GM06990 (cell line): Measurements from ENCODE around the gene NUP107.
"Not testable (repeated sequence)": the region's sequence is repeated elsewhere in the genome, so short reads cannot be mapped to it uniquely, and the experiment has no call there.

Experiments used
- DNase-seq: peaks from one replicate; pipeline ENCODE4 v3.0.0-alpha.2; 2011; ENCODE audit not compliant: insufficient read length; ENCODE audit errors: extremely low read depth
- H3K27me3 ChIP-seq: replicated peaks from 2 replicates; pipeline ENCODE4 v1.6.0; 2011; ENCODE audit warnings: low read length; ENCODE audit not compliant: control insufficient read depth, insufficient read depth
- H3K36me3 ChIP-seq: 2 replicates; pipeline ENCODE4 v1.5.1; 2011; ENCODE audit warnings: low read length; ENCODE audit not compliant: control insufficient read depth, insufficient read depth
- H3K4me3 ChIP-seq: replicated peaks from 2 replicates; pipeline ENCODE4 v1.5.1; 2011; ENCODE audit warnings: low read depth, mild to moderate bottlenecking, control low read depth, low read length
- CTCF ChIP-seq: IDR thresholded peaks from 2 replicates; pipeline ENCODE4 v1.5.1; 2011; ENCODE audit warnings: low read length, control low read depth, mild to moderate bottlenecking, inconsistent platforms; ENCODE audit not compliant: insufficient read depth, poor library complexity, severe bottlenecking

The NUP107 gene

GRCh38 chr12:68686595-68687521 lies at the start of gene NUP107:
Gene NUP107 (plus strand): TSS chr12:68686978. CDS start chr12:68687066, 88 bp downstream.
- Histone ChIP-seq H3K36me3 (peaks cover 1% of the 10 kb centered on the region; the same call in 1 of the 2 replicates), H3K4me3 (peak within 1 kb of the TSS; percentile 87), H3K27me3 (no peaks in the 10 kb centered on the region)
- DNase-seq = peak; percentile 92
- no peak for TF ChIP-seq CTCF

- not testable (repeated sequence) for H3K4me3 ChIP-seq, H3K36me3 ChIP-seq, H3K27me3 ChIP-seq
Measured at GRCh38 chr12:68637439-68637838, 49.3 kb upstream of the NUP107 start.

GRCh38 chr12:68638171-68638570 lies 48.6 kb upstream of the NUP107 start:
- no peak for TF ChIP-seq CTCF
- no peak for DNase-seq
- no peaks in the 10 kb centered on the region for H3K27me3 ChIP-seq
- no peaks in the 10 kb centered on the region; the same call in none of the 2 replicates for H3K36me3 ChIP-seq
- H3K4me3 ChIP-seq = no peak overlapping the region

More at GRCh38 chr12:68637439-68637838, 49.3 kb upstream of the NUP107 start:
- DNase-seq = not testable (repeated sequence)

- Histone ChIP-seq H3K36me3 (no peaks in the 10 kb centered on the region; the same call in none of the 2 replicates), H3K27me3 (no peaks in the 10 kb centered on the region), H3K4me3 (no peak overlapping the region)
- no peak for TF ChIP-seq CTCF
- DNase-seq = no peak
Measured at GRCh38 chr12:68638721-68639395, 47.9 kb upstream of the NUP107 start.

- no peak for TF ChIP-seq CTCF
- H3K36me3 ChIP-seq = no peaks in the 10 kb centered on the region; the same call in none of the 2 replicates
- H3K27me3 ChIP-seq = no peaks in the 10 kb centered on the region
- DNase-seq = no peak
- no peak overlapping the region for H3K4me3 ChIP-seq
Measured at GRCh38 chr12:68639396-68639767, 47.4 kb upstream of the NUP107 start.

GRCh38 chr12:68641138-68641537 lies 45.6 kb upstream of the NUP107 start:
- H3K36me3 ChIP-seq = no peaks in the 10 kb centered on the region; the same call in none of the 2 replicates
- peak overlapping the region; percentile 14; the same call in 1 of the 2 replicates for H3K4me3 ChIP-seq
- TF ChIP-seq CTCF = no peak
- no peaks in the 10 kb centered on the region for H3K27me3 ChIP-seq
- DNase-seq = peak; percentile 56
